Neuron (in vitro differentiated cells): ENCODE data around the gene KRTAP1-5.
"Not testable (repeated sequence)": the region's sequence is repeated elsewhere in the genome, so short reads cannot be mapped to it uniquely, and the experiment has no call there.

Source experiments
- H2AFZ ChIP-seq: one replicate; pipeline ENCODE4 v1.6.1; 2013; ENCODE audit warnings: low read depth, mild to moderate bottlenecking, inconsistent platforms, low read length, moderate library complexity
- H3K27me3 ChIP-seq: one replicate; pipeline ENCODE4 v1.6.1; 2013; ENCODE audit warnings: low read length; ENCODE audit not compliant: insufficient read depth
- H3K36me3 ChIP-seq: one replicate; pipeline ENCODE4 v1.6.1; 2013; ENCODE audit warnings: low read length; ENCODE audit not compliant: insufficient read depth
- H3K4me1 ChIP-seq: one replicate; pipeline ENCODE4 v1.6.1; 2013; ENCODE audit warnings: low read length; ENCODE audit not compliant: insufficient read depth
- H3K4me3 ChIP-seq: 2 replicates; pipeline ENCODE4 v1.5.1; 2013; ENCODE audit warnings: mild to moderate bottlenecking, low read length, moderate library complexity
- H3K9me3 ChIP-seq: one replicate; pipeline ENCODE4 v1.6.1; 2013; ENCODE audit warnings: low read length

KRTAP1-5 gene, protein sequence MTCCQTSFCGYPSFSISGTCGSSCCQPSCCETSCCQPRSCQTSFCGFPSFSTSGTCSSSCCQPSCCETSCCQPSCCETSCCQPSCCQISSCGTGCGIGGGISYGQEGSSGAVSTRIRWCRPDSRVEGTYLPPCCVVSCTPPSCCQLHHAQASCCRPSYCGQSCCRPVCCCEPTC

DNA sequence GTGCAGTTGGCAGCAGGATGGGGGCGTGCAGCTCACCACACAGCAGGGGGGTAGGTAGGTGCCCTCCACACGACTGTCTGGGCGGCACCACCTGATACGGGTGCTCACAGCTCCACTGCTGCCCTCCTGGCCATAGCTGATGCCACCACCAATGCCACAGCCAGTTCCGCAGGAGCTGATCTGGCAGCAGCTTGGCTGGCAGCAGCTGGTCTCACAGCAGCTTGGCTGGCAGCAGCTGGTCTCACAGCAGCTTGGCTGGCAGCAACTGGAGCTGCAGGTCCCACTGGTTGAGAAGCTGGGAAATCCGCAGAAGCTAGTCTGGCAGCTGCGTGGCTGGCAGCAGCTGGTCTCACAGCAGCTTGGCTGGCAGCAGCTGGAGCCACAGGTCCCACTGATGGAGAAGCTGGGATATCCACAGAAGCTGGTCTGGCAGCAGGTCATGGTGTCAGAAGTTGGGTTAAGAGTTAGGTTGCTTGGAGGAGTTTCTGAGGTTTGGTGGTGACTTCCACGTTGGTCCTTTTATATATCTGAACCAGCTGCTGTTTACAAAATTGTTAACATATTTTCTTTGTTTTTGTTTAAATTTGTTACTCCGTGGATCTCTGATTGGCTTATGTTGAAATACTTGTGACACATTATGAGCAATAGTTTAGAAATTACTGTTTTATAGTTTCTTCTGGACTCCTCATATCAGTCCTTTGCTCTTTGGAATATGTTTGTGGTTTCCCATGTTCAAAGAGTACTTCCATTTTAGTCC lies at the start of gene KRTAP1-5:
Gene KRTAP1-5 (minus strand): TSS at position 494 of the 757 bp plus-strand sequence. CDS start 53 bp downstream, at position 441.
- Histone ChIP-seq H3K4me1 (no peaks in the 10 kb centered on the region), H3K4me3 (no peak within 1 kb of the TSS), H3K36me3 (no peaks in the 10 kb centered on the region), H3K9me3 (no peaks in the 10 kb centered on the region), H3K27me3 (peaks cover 2% of the 10 kb centered on the region), H2AFZ (no peak within 1 kb of the TSS)

DNA sequence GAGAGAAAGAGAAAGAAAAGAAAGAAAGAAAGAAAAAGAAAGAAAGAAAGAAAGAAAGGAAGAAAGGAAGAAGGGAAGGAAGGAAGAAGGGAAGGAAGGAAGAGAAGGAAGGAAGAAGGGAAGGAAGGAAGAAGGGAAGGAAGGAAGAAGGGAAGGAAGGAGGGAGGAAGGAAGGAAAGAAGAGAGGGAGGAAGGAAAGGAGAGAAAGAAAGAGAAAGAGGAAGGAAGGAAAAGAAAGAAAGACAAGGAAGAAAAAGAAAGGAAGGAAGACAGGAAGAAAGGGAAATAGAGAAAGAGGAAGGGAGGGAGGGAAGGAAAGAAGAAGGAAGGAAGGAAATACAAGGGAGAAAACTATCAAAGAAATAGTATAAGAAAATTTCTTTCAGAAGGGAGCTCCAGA lies 49.8 kb upstream of the KRTAP1-5 start:
- H3K4me1 ChIP-seq = no peaks in the 10 kb centered on the region
- no peaks in the 10 kb centered on the region for H3K9me3 ChIP-seq
- H3K27me3 ChIP-seq = no peaks in the 10 kb centered on the region
- H3K36me3 ChIP-seq = no peaks in the 10 kb centered on the region
- no peak overlapping the region for H3K4me3 ChIP-seq
- no peak overlapping the region for H2AFZ ChIP-seq

DNA sequence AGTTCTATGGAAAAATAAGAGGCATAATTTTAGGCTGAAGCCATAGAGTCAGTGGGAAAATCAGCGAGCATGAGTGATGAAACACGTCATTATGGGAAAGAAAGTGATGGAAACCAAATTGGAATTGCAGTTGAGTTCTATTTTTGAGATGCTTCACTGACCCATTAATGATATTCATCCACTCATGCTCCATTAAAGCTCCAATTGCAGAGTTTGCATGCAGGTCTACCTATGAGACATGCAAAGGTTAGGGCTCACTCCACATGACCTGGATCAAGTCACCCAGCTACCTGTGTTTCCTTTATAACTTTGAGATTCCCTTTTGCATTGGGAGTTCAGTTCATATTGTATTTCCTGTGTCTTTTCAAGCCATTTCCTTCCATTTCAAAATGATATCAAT lies 46.7 kb upstream of the KRTAP1-5 start:
- no peak overlapping the region for H3K4me3 ChIP-seq
- no peaks in the 10 kb centered on the region for H3K36me3 ChIP-seq
- no peak overlapping the region for H2AFZ ChIP-seq
- no peaks in the 10 kb centered on the region for H3K4me1 ChIP-seq
- no peaks in the 10 kb centered on the region for H3K27me3 ChIP-seq
- H3K9me3 ChIP-seq = no peaks in the 10 kb centered on the region

DNA sequence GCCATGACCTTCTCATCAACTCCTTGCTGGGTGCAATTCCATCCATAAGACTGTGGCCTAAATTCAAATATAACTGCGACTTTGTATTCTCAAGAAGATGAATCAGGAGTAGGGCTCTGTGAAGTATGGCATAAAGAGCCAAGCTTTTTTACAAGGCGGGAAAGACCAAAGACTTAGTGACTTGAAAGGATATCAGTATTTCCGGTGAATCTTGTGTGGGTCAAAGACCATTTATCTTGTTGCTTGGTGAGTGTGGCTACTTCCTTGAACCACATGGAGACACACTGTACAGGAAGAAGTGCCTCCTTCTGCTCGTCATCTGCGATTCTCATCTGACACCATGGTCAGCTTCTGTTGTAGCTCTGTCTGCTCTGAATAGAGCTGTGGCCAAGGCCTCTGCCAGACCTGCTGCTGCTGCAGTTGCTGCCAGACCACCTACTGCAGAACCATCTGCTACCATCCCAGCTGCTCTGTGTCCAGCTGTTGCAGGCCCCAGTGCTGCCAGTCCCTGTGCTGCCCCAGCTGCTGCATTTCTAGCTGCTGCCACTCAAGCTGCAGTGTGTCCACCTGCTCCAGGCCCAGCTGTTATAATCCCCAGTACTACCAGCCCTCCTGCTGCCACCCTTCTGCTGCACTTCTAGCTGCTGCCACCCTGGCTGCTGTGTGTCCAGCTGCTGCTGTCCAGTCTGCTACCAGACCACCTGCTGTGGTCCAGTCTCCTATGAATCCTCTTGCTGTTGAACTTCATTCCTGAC lies 44.8 kb upstream of the KRTAP1-5 start:
- no peaks in the 10 kb centered on the region for H3K36me3 ChIP-seq
- no peaks in the 10 kb centered on the region for H3K4me1 ChIP-seq
- H2AFZ ChIP-seq = no peak overlapping the region
- H3K27me3 ChIP-seq = no peaks in the 10 kb centered on the region
- no peaks in the 10 kb centered on the region for H3K9me3 ChIP-seq
- no peak overlapping the region for H3K4me3 ChIP-seq

DNA sequence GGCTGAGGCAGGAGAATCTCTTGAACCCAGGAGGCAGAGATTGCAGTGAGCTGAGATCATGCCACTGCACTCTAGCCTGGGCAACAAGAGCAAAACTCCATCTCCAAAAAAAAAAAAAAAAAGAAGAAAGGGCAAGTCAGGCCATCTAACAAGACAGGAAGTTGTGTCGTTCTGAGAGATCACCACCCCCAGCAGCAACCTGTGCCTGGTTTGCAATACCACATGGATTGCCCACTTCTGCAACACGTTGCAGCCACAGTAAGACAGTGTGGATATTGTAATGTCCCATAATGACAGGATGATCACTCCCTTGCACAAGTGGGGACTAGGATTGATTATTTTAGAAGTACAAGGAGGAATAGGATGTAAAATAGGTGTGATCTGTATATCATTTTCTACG lies 42.0 kb upstream of the KRTAP1-5 start:
- Histone ChIP-seq H2AFZ (no peak overlapping the region), H3K27me3 (no peaks in the 10 kb centered on the region), H3K9me3 (no peaks in the 10 kb centered on the region), H3K4me1 (no peaks in the 10 kb centered on the region), H3K36me3 (no peaks in the 10 kb centered on the region), H3K4me3 (no peak overlapping the region)

DNA sequence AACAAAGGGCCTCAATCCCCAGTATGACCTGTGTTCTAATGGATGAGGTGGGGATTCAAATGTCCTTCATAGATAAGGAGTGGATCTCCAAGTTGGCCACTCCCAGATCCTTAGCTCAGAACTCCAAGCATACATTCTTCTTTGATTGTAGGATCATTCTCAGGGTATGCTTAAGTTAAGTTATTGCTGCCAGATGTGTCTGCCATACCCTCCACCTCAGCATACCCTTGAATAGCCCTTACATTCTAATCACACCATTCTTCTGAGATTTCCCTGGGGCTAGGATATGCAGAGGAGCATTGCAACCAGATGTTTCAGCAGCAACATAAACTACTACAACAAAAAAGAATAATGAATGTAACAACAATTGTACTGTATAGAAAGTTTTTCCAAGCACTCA lies 40.3 kb upstream of the KRTAP1-5 start:
- Histone ChIP-seq H3K9me3 (no peaks in the 10 kb centered on the region), H3K4me3 (no peak overlapping the region), H3K27me3 (no peaks in the 10 kb centered on the region), H3K36me3 (no peaks in the 10 kb centered on the region), H2AFZ (no peak overlapping the region), H3K4me1 (no peaks in the 10 kb centered on the region)

DNA sequence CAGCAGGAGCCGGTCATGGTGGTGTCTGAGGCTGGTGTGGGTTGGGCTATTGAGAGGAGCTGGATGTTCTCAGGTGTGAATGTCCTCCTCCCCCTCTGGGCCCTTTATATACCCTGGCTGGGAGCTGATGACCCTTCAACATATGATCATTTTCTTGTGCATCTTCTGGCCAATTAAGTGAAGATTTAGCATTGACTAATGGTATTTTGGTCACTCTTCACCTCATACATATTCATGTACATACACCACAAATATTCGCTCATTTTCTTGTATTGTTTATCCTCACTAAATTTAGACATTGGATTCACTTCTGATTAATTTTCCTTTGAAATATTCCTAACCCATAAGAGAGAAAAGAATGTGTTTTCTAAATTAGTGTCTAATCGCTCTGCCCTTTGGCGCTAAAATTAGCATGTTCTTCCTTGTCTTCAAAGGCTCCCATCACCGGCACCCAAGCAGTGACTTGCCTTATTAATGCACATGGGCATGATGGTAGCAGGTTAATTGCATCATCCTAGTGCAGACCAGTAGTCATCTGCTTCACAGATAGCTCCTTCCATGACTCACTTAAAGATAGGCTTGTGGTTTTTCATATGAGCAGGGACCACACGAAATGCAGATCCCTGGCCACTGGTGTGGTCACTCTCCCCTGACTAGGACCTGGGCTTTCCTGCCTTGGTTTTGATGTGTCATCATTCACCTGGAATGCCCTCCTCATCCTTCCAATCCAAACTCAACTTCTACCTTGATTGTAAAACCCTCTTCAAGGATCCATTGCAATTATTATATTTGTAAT lies 39.0 kb upstream of the KRTAP1-5 start, which contains the start of gene KRTAP2-4:
Gene KRTAP2-4 (minus strand): TSS at position 51 of the 796 bp plus-strand sequence. CDS start 34 bp downstream, at position 17.
- H3K4me1 ChIP-seq = no peaks in the 10 kb centered on the region
- H2AFZ ChIP-seq = no peak within 1 kb of the TSS
- no peaks in the 10 kb centered on the region for H3K9me3 ChIP-seq
- H3K36me3 ChIP-seq = no peaks in the 10 kb centered on the region
- no peaks in the 10 kb centered on the region for H3K27me3 ChIP-seq
- H3K4me3 ChIP-seq = no peak within 1 kb of the TSS

DNA sequence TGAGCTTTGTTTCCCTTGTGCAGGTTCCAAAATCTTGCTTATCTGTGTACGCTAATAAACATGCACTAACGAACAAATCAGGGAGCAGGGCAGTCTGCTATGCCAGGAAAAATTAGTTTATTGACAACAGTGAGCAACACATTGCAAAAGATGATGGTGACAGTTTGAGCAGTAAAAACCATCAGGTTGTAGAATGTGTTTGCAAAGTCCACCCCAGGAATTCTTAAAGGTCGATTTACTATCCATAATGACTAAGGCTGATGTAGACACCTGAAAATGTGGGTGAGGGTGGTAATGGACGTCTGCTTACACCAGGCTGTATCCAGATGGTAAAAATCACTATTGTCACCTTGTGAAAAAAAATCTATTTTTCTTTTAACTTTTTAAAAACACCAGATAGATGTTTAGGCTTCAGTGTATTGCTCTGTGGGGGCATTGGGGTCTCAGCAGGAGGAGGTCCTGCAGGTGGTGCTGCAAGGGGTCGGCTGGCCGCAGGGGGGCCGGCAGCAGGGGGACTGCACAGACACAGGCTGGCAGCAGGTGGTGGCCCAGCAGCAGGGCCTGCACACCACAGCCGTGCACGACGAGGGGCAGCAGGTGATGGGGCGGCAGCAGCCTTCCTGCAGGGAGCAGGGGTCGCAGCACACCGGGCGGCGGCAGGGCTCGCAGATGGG lies 38.1 kb upstream of the KRTAP1-5 start:
- H2AFZ ChIP-seq, H3K4me1 ChIP-seq, H3K36me3 ChIP-seq, H3K27me3 ChIP-seq, H3K9me3 ChIP-seq, H3K4me3 ChIP-seq: not testable (repeated sequence)

DNA sequence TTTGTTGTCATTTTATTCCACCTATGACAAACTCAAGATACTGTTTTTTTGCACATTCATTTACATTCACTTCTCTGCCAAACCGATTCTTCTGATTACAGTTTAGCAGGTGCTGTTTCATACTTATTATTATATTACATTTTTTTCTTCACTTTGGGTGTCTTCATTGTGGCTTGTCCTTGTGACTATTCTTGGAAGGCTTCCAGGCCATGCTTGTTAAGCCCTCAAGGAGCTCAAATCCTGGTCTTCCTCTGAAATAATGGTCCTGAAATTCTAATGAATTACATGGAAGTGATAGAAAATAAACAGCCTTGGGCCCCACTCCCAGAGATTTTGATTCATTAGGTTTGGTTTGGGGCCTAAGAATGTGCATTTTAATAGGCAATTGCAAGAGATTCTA lies 37.3 kb upstream of the KRTAP1-5 start:
- no peaks in the 10 kb centered on the region for H3K9me3 ChIP-seq
- H3K4me1 ChIP-seq = no peaks in the 10 kb centered on the region
- H3K4me3 ChIP-seq = no peak overlapping the region
- no peaks in the 10 kb centered on the region for H3K36me3 ChIP-seq
- no peaks in the 10 kb centered on the region for H3K27me3 ChIP-seq
- H2AFZ ChIP-seq = no peak overlapping the region

DNA sequence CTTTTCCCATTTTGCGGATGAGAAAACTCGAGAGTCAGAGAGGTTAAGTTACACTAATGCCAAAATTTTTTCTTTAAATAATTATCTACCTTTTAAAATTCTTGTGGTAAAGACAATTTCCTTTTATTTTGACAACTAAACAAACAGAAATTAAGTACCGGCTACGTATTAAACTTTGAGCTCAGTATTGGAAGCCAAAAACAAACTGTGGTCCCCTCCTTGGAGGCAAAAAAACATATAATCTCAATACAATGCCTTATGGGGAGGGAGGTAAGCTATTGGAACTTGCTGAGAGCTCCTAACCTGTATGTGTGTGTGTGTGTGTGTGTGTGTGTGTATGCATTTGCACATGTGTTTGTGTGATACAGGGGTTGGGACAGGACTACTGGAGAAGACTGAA lies 36.4 kb upstream of the KRTAP1-5 start:
- H3K36me3 ChIP-seq = no peaks in the 10 kb centered on the region
- H3K27me3 ChIP-seq = no peaks in the 10 kb centered on the region
- no peaks in the 10 kb centered on the region for H3K4me1 ChIP-seq
- H3K9me3 ChIP-seq = no peaks in the 10 kb centered on the region
- no peak overlapping the region for H2AFZ ChIP-seq
- no peak overlapping the region for H3K4me3 ChIP-seq

DNA sequence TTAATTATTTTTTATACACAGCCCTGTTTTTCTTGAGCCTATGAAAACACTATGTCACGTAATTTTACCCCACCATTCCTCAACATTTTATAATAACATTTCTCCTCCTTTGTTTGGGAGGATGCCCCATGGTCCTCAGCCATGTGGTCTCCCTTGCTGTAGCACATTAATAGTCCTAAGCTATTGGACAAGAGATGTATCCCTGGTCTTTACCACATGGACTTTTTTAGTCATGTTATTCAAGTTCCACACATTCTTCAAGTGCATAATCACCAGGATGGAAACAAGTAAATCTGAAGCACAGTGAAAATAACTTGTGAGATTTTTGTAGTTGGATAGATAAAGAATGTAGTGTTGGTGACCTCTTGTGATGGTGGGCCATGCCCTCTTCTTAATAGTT lies 35.0 kb upstream of the KRTAP1-5 start:
- H3K27me3 ChIP-seq = no peaks in the 10 kb centered on the region

DNA sequence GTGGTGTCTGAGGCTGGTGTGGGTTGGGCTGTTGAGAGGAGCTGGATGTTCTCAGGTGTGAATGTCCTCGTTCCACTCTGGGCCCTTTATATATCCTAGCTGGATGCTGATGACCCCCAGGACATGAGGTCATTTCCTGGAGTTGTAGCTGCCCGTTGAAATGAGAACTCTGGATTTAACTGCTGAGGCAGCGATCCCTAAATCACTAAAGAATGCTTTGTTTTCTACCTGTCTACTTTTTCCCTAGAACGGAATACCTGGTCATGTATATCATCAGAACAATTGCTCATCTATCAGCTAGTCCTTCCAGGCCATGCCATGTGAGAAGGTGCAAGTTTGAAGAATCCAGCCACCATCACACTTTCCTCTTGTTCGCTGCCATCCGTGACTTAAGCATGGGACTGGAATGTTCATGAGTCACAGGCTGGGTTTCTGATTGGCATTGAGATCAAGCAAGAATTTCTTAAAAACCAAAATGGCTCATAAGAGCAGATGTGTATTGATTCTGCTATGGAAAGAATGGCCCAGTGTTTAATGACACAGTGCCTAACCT lies 33.1 kb upstream of the KRTAP1-5 start, which contains the start of gene KRTAP2-3:
Gene KRTAP2-3 (minus strand): TSS at position 63 of the 553 bp plus-strand sequence. CDS start 64 bp downstream, outside the sequence.
- no peaks in the 10 kb centered on the region for H3K4me1 ChIP-seq
- no peak within 1 kb of the TSS for H3K4me3 ChIP-seq
- H3K9me3 ChIP-seq = no peaks in the 10 kb centered on the region
- no peaks in the 10 kb centered on the region for H3K36me3 ChIP-seq
- H2AFZ ChIP-seq = no peak within 1 kb of the TSS
- no peaks in the 10 kb centered on the region for H3K27me3 ChIP-seq

More for the DNA sequence above, 35.0 kb upstream of the KRTAP1-5 start:
- no peak overlapping the region for H3K4me3 ChIP-seq
- no peaks in the 10 kb centered on the region for H3K4me1 ChIP-seq
- H2AFZ ChIP-seq = no peak overlapping the region
- no peaks in the 10 kb centered on the region for H3K9me3 ChIP-seq
- H3K36me3 ChIP-seq = no peaks in the 10 kb centered on the region
